Endothelial cell of umbilical vein (primary cell): Measurements from ENCODE around the gene SERINC1.

ENCODE experiments used
- CTCF ChIP-seq, 2 donors: IDR thresholded peaks; 1 replicate in 1 of 2; 2 replicates in 1 of 2; pipeline ENCODE4 v1.5.1; 2011; ENCODE audit warnings: low read length in 2 of 2, mild to moderate bottlenecking in 2 of 2, moderate library complexity in 2 of 2, control low read depth in 1 of 2, inconsistent platforms in 1 of 2, low read depth in 1 of 2; ENCODE audit not compliant: insufficient read depth in 1 of 2; ENCODE audit errors: extremely low read depth in 1 of 2
- EZH2 ChIP-seq: IDR thresholded peaks from 2 replicates; pipeline ENCODE4 v1.6.1; 2012; ENCODE audit warnings: borderline replicate concordance, low read depth, mild to moderate bottlenecking, moderate library complexity, low read length, inconsistent platforms; ENCODE audit not compliant: severe bottlenecking
- POLR2A ChIP-seq: IDR thresholded peaks from 2 replicates; pipeline ENCODE4 v1.6.1; 2012; ENCODE audit warnings: low read depth, mild to moderate bottlenecking, control low read depth, low read length
- POLR2AphosphoS5 ChIP-seq: IDR thresholded peaks from 2 replicates; pipeline ENCODE4 v1.6.1; 2012; ENCODE audit warnings: low read depth, mild to moderate bottlenecking, control low read depth, low read length, moderate library complexity; ENCODE audit not compliant: insufficient read depth

GRCh38 chr6:122445274-122445673 lies 26.3 kb downstream of the SERINC1 start:
- TF ChIP-seq POLR2AphosphoS5 (no peak), CTCF (IDR thresholded peaks at IDR 0.05; ENCODE audit: extremely low read depth in 1 of 2, insufficient read depth in 1 of 2, low read depth in 1 of 2, low read length in 2 of 2) (no peak), POLR2A (no peak), EZH2 (no peak)
